Epithelial cell of esophagus (primary cell): ENCODE data around the gene RNU7-1.

Experiments
- DNase-seq: peaks from one replicate; pipeline ENCODE4 v3.0.0; 2010; ENCODE audit warnings: low read depth
- H3K4me3 ChIP-seq: 2 replicates; pipeline ENCODE4 v1.5.1; 2011; ENCODE audit warnings: mild to moderate bottlenecking, low read length, control low read depth
- CTCF ChIP-seq: IDR thresholded peaks from 2 replicates; pipeline ENCODE4 v1.5.1; 2011; ENCODE audit warnings: low read depth, mild to moderate bottlenecking, low read length, control low read depth, inconsistent platforms; ENCODE audit not compliant: insufficient read depth; ENCODE audit errors: missing control alignments

Gene RNU7-1

GRCh38 chr12:6941267-6941666 lies 2.3 kb upstream of the RNU7-1 start:
- H3K4me3 ChIP-seq = no peak overlapping the region
- no peak for DNase-seq
- no peak for TF ChIP-seq CTCF

- no peak for DNase-seq
- no peak for TF ChIP-seq CTCF
- H3K4me3 ChIP-seq = no peak overlapping the region
These were observed 1.8 kb upstream of the RNU7-1 start for GRCh38 chr12:6941782-6942181.

DNA sequence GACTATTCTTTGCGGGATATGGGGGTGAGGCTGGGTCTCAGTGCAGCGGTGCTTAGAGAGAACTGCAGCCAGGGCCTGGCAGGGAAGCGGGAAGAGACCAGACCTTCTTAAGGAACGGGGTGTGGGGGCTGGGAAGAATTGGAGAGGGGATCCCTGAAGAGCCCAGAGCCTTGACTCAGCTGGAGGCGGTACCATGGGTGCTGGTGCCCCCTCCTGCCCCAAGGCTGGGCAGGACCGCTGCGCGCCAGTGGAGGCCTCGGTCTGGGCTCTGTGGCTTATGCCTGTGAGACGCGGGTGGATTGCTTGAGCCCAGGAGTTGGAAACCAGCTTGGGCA lies 1.3 kb upstream of the RNU7-1 start:
- TF ChIP-seq CTCF = no peak
- no peak for DNase-seq
- no peak overlapping the region for H3K4me3 ChIP-seq

DNA sequence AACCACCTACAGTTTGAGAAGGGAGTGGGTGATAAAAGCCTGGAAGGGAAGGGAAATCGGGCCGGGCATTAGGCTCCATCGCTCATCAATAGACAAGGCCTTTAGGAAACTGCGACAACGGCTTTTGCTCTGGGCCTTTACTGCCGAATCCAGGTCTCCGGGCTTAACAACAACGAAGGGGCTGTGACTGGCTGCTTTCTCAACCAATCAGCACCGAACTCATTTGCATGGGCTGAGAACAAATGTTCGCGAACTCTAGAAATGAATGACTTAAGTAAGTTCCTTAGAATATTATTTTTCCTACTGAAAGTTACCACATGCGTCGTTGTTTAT lies 261 bp upstream of the RNU7-1 start:
- no peak for TF ChIP-seq CTCF
- H3K4me3 ChIP-seq = peak overlapping the region; percentile 80
- peak; percentile 91 for DNase-seq

DNA sequence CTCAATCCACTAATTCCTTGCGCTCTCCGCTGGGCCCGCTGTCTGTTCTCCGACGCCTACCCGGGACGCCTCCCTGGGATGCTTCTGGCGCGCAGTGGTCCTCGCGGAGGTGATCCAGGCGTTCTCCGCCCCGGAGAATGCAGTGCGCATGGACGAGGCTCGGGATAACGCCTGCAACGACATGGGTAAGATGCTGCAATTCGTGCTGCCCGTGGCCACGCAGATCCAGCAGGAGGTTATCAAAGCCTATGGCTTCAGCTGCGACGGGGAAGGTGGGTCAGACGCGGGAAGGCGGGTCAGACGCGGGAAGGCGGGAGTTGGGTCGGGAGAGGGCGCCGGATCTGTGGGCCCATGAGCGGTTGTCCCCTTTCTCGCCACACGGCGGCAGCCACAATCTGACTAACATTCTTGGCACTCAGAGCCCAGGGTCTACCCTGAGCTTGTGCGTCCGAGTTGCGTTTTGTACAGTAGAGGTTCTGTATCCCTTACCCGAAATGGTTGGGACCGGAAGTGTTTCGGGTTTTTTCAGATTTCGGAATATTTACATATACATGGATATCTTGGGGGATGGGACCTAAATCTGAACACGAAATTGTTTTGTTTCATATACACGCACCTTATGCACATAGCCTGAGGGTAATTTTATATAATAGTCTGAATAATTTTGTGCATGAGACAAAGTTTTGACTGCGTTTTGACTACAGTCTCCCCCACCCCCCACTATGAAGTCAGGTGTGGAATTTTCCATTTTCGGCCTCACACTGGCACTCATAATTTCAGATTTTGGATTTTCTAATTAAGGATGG lies 968 bp downstream of the RNU7-1 start:
- DNase-seq = peak; percentile 93
- peak overlapping the region; percentile 80 for H3K4me3 ChIP-seq
- TF ChIP-seq CTCF = peak; percentile 84

- H3K4me3 ChIP-seq = peak overlapping the region; percentile 72
- no peak for DNase-seq
- TF ChIP-seq CTCF = no peak
These were observed 2.0 kb downstream of the RNU7-1 start for GRCh38 chr12:6945613-6946012.
